Colon (tissue), 2 donors: Measurements from ENCODE around the gene OSCP1.

ENCODE experiments used
- FAIRE-seq: peaks from 2 replicates; lab custom pipeline; 2012; peaks lifted over from hg19 to GRCh38; lab: Jason Lieb, UNC
- donor health status: control.
- donor health status: control.

OSCP1 gene

GRCh38 chr1:36472656-36473055, 22.4 kb upstream of the OSCP1 start:
- FAIRE-seq: no peak

- no peak for FAIRE-seq
Measured at GRCh38 chr1:36471830-36472641, 21.8 kb upstream of the OSCP1 start.

GRCh38 chr1:36469163-36469562, 18.9 kb upstream of the OSCP1 start:
- no peak for FAIRE-seq

GRCh38 chr1:36467700-36468455, 17.6 kb upstream of the OSCP1 start:
- no peak for FAIRE-seq

- no peak for FAIRE-seq
Measured at GRCh38 chr1:36467027-36467410, 16.8 kb upstream of the OSCP1 start.

GRCh38 chr1:36466370-36467026, 16.2 kb upstream of the OSCP1 start:
- no peak for FAIRE-seq

- no peak for FAIRE-seq
Measured at GRCh38 chr1:36465731-36466369, 15.6 kb upstream of the OSCP1 start.

GRCh38 chr1:36464605-36465393, 14.5 kb upstream of the OSCP1 start:
- no peak for FAIRE-seq

- no peak for FAIRE-seq
Measured at GRCh38 chr1:36463803-36464604, 13.8 kb upstream of the OSCP1 start, which contains the start of gene MRPS15. TSS of gene MRPS15 (minus strand) at chr1:36464384. CDS start at chr1:36464275, 109 bp downstream.

GRCh38 chr1:36463463-36463802, 13.2 kb upstream of the OSCP1 start:
- FAIRE-seq: no peak

- no peak for FAIRE-seq
Measured at GRCh38 chr1:36458910-36459309, 8.7 kb upstream of the OSCP1 start.

GRCh38 chr1:36457691-36458090, 7.4 kb upstream of the OSCP1 start:
- FAIRE-seq: no peak

- no peak for FAIRE-seq
Measured at GRCh38 chr1:36456391-36456928, 6.2 kb upstream of the OSCP1 start.

GRCh38 chr1:36455386-36455785, 5.1 kb upstream of the OSCP1 start:
- FAIRE-seq: no peak

GRCh38 chr1:36453600-36454388, 3.5 kb upstream of the OSCP1 start:
- FAIRE-seq: no peak

GRCh38 chr1:36453051-36453450, 2.8 kb upstream of the OSCP1 start:
- FAIRE-seq: no peak

- no peak for FAIRE-seq
Measured at GRCh38 chr1:36450919-36451305, 661 bp upstream of the OSCP1 start.

- FAIRE-seq: no peak
Measured at GRCh38 chr1:36448530-36449056, 1.7 kb downstream of the OSCP1 start.

- no peak for FAIRE-seq
Measured at GRCh38 chr1:36447450-36447849, 2.8 kb downstream of the OSCP1 start.

- FAIRE-seq: no peak
Measured at GRCh38 chr1:36446746-36447145, 3.5 kb downstream of the OSCP1 start.
